GM12873 (cell line): ENCODE results near the gene RUNDC3A.

ENCODE experiments used
- CTCF ChIP-seq: IDR thresholded peaks from 2 replicates; pipeline ENCODE4 v1.5.1; 2012; ENCODE audit warnings: low read depth, mild to moderate bottlenecking, moderate library complexity, low read length, control low read depth; ENCODE audit not compliant: insufficient read depth; ENCODE audit errors: missing control alignments

RUNDC3A gene

GRCh38 chr17:44331249-44331760 is 22.9 kb downstream of the RUNDC3A start:
- peak; percentile 85 for TF ChIP-seq CTCF

GRCh38 chr17:44333371-44333770 is 25.0 kb downstream of the RUNDC3A start:
- TF ChIP-seq CTCF, result no peak

GRCh38 chr17:44334315-44334714 is 25.9 kb downstream of the RUNDC3A start:
- TF ChIP-seq CTCF, result no peak

- no peak for TF ChIP-seq CTCF
Measured at GRCh38 chr17:44334727-44335126, 26.3 kb downstream of the RUNDC3A start.

- no peak for TF ChIP-seq CTCF
Measured at GRCh38 chr17:44335564-44335963, 27.2 kb downstream of the RUNDC3A start.

- no peak for TF ChIP-seq CTCF
Measured at GRCh38 chr17:44335968-44336367, 27.6 kb downstream of the RUNDC3A start.

GRCh38 chr17:44338702-44339101 is 30.3 kb downstream of the RUNDC3A start:
- TF ChIP-seq CTCF, result no peak

- TF ChIP-seq CTCF, result no peak
Measured at GRCh38 chr17:44343510-44344209, 35.3 kb downstream of the RUNDC3A start.
